ENCODE data around the gene TPRN.

DNA sequence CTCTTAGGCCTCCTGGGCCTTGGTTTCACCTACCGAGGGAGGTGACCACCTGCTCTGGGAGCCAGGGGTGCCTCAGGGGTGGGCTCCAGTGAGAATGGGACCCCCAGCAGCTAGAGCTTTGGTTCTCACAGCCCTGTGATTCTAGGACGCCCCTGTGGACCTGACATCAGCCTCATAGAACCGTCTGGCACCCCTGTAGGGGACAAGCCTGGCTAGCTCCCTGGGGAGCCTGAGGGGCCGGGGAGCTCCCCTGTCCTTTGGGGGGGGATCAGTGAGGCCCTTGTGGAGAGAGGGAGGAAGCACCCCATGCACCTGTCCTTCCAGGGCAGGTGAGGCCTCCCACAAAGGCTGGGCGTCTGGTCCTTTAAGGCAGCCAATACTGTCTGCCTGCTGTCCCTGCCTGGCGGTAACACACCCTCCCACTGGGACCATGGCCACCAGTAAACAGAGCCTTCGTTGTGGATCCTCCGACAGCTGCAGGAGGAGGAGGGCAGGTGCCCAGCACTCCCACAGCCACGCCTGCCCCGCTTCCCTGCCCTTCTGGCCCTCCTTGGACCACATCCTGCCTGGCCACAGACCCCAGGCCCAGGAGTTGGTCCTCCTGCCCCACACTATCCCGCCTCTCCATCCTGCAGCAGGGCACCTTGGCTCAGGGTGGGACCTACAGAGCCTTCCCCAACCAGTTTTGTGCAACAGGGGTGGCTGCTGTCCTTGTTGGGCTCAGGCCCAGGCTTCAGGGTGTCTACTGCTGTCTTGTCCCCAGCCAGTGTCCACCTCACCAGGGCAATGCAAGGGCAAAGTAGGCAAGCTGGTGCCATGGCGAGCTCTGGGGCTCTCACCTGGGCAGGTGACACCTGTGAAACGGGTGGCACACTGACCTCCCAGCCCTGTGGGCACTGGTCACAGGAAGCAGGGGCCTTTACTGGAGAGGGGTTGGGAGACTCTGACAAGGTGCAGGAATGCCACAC is 37.5 kb upstream of the TPRN start:
- TF ChIP-seq CTCF (conservative IDR thresholded peaks at IDR 0.05; ENCODE audit: low read depth, low read length) (no peak), SMC3 (IDR thresholded peaks at IDR 0.05; ENCODE audit: low read depth, low read length) (no peak)
